Fibroblast of skin of right biceps (primary cell): ENCODE measurements around the gene MAFB.
"Not testable (repeated sequence)": the region's sequence is repeated elsewhere in the genome, so short reads cannot be mapped to it uniquely, and the experiment has no call there.

Experiments
- DNase-seq: peaks from one replicate; pipeline ENCODE4 v3.0.0-alpha.2; 2013

The MAFB gene

DNA sequence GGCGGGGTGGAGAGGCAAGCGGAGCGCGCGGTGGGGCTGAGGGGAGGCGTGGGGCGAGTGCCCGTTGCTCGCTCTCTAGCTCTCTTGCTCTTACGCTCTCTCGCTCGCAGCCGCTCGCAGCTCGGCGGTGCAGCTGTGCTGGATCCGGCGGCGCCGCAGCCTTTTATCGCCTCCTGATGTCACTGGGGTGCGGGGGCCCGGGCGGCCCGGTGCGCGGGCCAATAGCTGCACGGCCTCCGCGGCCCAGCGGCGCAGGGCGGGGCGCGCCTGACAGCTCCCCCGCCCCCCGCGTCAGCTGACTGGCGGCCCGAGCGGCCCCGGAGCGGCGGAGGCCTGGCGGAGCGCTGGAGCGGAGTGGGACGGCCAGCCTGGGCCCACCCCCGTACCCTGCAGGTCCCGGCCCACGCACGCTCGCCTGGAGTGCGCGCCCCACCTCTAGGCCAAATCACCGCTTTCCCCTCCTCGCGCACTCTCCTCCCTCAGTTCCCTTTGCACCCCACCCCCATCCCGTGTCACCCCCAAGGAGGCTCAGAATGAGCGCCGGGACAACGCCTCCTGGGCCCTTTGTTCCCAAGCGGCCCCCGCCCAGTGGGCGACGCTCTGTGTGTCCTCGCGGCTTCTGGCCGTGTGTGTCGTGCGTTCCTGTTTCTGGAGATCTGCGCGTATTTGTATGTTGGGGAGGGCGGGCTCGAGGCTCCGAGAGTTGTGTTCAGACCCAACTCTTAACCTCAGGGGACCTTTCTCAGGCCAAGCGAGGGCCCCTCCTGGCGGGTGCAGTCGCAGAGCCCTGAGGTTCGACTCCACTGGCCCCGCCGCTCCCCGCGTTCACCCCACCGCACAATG lies at the start of gene MAFB:
Gene MAFB (minus strand): TSS at position 137 of the 843 bp plus-strand sequence. CDS start 386 bp downstream, outside the sequence.
- peak; percentile 93 for DNase-seq

DNA sequence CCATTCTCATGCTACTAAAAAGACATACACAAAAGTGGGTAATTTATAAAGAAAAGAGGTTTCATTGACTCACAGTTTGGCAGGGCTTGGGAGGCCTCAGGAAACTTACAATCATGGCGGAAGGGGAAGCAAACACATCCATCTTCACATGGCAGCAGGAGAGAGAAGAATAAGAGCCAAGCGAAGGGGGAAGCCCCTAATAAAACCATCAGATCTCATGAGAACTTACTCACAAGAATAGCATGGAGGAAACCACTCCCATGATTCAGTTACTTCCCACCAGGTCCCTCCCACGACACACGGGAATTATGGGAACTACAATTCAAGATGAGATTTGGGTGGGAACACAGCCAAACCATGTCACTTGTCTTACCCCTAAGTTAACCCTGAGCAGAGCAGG lies 47.4 kb upstream of the MAFB start:
- not testable (repeated sequence) for DNase-seq

DNA sequence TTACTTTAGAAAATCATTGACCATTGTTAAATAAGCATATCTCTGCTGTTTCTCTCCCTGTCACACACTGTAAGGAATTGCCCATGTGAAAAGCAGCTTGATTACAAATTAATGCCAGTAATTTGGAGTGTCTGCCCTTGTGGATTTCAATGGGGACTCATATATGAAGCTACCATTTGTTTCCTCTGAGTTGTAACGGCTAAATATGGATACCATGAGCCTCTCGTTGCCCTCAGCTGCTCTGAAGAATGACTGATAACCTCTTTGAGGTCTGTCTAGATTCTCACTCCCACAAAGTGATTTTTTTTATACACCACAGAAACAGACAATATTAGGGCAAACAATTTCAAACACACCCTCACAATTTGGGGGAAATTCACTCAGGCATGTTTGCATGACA lies 40.0 kb upstream of the MAFB start:
- no peak for DNase-seq

DNA sequence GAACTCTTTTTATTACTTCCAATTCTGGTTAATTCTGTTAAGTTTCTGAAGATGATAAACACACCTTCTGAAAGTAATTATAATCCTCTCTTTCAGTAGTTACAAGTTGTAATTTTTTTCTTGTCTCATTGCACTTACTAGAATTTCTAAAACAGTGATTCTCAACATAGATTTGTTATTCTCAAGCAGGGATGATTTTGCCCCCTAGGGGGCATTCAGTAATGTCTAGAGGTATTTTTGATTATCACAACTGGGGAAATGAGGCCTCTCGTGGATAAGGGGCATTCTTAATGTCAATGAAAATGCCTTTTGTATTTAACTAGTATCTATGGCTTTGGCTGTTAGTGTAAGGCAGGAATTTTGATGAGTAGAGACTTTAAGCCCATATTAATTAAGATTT lies 39.4 kb upstream of the MAFB start:
- DNase-seq, result no peak

DNA sequence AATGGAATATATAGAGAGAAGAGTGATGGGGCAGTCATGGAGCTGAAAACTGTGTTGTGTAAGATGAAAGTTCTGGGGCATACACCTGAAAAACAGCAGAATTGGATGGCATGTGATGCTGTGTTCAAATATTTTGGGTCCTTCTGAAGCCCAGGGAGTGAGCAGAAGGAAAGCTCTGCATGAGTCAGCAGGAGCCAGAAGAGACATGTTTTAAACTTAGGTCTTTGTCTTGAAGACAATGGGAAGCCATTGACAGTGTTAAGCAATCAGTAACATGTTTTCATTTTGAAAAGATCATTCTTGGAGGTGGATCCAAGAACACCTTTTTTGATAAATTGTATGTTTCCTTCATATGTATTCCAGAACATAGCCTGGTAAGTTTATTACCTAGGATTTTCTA lies 38.9 kb upstream of the MAFB start:
- DNase-seq, result no peak

DNA sequence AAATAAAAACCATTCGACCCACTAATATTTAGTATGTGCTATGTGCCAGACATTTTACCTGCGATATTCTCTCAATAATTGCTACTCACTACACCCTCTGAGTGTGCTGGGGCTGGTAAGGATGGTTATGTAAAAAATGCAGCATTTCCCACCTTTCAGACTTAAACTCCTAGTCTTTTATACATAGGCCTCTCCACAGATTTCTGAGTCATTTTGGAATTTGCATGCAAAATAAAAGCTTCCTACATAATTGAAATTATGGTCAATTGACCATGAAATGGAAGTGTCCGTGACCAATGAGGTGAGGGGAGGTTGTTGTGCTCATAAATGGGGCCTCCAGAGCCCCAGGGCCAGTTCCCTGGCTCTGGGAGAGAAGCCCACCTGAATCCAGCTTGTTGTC lies 37.7 kb upstream of the MAFB start:
- no peak for DNase-seq

DNA sequence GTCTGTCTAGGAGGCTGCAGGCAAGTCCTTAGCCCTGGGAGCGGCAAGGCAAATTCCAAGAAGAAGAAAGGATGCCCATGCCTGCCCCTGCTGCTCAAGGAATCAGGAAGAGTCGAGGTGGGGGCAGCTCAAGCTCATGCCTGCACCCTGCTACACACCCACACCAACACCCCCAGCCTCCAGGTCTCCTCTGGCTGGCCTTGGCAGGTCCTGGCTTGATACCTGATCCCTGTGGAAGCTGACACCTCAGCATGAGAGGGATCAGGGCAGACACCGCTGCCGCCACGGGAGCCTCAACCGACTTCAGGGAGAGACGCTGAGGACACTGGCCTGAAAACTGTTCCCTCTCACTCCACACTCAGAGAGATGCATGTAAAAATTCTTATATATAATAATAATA lies 35.5 kb upstream of the MAFB start:
- DNase-seq, result no peak

DNA sequence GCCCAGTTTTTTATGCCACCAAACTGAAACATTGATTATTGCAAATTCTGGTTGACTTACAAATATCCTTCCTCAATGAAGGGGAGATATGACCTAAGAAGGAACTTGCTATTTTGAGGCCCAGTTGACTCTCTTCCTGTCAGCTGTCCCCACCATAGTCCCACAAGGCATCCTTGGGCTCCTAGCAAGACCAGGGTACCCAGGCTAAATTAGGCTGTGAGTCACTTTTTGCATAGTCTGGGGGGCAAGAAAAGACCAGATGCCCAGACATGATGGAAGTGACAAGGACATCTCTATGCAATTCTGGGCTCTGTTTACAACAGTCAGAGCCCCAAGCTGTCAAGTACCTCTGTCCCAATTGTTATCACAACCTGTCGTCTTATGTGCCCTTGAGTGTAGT lies 31.8 kb upstream of the MAFB start:
- DNase-seq, result no peak

DNA sequence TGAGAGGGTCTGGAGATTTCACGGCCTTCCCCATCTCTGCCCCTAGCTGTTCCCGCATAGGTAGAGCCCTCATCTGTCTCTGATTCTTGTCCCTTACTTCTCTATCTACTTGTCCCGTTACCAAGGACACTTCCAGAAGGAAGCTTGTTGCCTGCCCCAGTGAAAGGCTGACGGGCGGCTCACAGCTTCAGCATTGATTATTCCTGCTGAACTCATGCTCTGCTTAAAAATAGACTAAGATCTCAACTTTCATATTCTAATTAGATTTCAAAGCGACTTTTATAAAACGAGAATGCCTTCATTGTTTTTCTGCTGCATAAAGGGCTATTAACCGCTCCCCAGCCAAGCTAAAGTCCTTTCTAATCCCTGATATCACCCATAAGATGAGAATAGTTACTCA lies 31.1 kb upstream of the MAFB start:
- no peak for DNase-seq

DNA sequence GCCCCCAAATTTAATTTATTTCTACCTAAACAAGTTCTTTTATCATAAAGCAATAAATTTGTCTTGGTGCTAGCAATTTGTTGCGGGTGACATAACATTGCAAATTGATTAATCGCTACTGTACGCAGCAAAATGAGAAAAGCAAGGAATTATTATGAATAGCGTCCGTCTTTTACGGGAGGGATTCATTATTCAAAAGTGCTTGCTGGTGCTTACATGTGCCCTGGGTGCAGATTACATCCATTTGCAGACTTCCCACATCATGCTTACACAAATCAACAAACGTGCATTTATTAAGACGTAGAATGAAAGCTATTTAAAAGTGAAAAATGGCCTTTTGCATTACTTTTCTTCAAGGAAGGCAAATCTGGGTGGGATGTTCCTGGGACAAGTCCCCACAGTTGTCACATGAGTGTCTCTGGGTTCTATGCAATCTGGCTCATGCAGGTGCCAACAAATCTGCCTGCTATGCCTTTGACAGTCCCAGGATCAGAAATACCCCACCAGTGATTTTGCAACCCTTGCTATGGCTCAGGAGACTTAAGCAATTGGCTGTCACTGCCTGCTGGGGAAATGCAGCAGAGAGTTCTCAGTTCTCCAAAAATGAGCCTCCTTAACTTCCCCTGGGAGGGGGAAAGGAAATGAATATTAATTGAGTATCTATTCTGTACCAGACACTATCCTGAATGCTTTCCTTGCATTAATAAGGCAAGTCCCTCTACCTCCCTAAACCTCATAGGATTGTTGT lies 30.1 kb upstream of the MAFB start:
- no peak for DNase-seq

DNA sequence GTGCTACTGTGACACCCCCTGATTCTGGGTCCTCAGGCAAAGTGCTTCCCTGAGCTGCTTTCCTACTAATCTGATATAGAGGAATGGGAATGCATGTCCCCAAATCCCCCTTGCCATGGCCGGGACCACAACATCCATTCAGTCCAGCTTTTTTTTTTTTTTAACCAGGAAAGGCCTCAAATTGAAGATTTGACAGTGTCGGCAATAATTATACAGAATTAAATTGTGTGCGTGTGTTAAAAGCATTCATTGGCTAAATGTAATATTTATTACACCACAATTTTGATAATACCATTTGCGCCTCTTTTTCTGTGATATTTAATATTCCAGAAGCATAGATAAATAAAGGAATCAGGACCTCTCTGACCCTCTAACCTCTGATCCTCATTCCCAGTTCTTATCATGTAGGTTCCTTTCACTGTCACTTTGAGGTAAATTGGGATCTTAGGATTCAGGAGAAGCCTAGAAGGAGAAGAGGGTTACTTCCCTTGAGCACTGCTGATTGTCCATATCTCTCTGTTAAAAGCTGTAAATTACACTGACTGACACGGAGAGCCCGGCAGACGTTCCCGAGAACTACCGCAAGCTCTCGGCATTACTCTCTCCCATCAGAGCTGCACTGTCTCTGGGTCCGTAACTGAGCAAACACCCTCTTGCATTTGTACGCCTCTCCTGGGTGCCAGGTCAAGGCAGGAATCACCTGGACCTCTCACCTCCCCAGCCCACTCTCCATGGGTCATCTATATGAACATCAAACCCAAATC lies 29.4 kb upstream of the MAFB start:
- no peak for DNase-seq

DNA sequence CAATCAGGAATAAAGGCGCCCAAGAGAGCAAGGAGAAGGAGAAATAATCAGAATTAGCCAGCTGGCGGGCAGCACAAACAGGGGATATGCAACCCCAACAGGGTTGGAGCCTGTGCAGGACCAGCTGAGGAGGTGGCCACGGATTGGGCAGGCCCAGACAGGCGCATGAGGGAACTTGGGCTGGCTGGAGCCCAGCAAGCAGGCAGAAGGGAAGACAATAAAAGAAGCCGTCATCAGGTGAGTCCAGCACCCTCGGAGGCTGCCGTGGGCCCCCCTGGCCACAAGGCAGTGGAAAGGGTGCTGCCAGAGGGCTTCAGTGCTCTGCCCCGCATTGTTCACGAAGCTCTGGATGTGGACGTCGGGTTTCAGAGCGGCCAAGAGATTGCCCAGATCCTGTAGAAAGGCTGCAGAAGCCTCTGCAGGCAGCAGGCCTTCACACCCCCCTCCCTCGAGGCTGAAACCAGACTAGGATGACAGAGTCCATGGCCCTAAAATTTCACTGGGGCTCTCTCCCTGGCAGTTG lies 28.4 kb upstream of the MAFB start:
- DNase-seq, result no peak

DNA sequence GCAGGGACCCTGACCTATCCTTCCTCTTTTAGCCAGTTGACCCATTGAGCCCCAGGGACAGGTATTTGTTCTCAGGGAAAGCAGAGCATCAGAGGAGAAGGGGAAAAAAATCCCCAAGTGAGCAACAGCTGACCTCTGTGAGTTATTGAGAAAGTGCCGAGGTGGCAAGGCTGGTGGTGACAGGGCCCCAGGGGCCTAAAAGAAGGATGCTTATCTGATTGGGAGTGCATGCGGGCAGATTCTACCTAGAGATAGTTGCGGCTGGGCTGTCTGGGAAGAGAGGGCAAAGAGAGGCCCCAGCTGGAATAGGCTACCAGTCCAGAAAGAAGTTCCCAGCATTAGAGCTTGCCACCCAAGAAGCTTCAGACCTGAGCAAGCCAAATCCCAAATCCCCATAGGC lies 26.5 kb upstream of the MAFB start:
- no peak for DNase-seq

DNA sequence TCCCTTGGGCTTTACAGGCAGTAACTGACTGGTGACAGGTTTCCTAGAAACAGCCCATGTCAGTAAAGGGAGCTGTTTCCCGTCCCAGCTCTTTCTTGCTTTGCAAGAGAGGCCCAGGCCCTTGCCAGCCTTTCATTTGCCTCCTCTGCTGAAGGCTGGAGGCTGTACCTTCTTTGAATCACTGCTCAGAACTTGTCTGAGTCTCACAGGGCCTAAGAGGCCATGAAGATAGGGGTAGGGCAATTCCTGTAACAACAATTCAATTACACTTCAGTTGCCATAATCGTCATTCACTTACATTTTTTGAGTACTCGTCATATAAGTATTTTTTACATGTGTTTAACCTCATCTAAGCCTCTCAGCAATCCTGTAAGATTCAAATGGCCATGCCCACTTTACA lies 25.9 kb upstream of the MAFB start:
- no peak for DNase-seq

DNA sequence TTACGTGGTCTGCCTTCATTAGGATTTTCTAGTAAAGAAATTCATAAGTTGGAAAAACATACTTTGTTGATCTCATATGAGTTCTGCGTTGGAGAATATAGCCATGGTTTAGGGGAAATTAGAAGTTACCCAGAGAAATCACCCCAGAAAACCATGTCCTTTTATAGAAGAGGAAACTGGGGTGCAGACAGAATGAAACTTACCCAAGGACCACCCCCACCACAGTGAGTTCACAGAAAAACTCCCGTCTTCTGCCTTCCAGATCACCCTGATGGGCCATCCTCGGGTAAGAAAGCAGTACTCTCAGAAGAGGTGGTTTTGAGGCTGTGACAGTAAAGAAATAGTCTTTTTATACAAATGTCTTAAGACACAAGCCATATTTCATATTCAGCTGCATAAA lies 25.1 kb upstream of the MAFB start:
- DNase-seq, result no peak

DNA sequence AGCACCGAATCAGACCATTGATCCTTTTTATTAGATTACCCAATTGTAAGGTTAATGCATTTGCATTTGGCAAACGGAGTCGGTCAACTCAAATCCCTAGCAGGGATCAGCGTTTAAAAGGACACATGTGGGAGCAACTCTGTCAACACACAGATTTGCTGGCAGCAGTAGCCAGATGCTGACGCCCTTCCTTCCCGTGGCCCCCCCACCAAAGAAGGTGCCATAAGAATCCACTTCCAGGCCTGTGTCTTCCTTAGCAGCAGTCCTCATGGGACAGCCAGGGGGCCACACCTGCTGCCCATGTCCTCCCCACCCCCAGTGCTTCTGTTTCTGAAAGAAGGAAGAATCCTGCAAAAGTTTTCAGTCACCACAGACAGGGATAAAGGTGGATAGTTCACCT lies 24.5 kb upstream of the MAFB start:
- no peak for DNase-seq

DNA sequence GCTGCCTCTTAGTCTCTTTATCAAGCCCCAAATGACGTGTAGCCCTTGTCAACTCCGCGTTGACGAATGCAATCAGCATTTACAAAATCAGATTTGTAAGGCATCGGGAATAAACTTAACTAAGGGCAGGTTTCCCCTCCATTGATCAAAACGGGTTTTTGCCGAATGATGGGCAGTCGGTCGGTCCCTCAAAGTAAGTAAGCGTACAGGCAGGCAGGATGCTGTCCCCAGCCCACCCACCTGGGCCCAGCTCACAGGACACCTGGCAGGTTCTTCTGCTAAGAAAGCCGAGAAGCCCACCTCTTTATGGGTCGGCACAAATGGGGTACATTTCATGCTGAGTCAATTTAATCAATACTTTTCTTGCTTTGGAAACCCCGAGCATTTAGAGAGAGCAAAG lies 22.0 kb upstream of the MAFB start:
- no peak for DNase-seq

DNA sequence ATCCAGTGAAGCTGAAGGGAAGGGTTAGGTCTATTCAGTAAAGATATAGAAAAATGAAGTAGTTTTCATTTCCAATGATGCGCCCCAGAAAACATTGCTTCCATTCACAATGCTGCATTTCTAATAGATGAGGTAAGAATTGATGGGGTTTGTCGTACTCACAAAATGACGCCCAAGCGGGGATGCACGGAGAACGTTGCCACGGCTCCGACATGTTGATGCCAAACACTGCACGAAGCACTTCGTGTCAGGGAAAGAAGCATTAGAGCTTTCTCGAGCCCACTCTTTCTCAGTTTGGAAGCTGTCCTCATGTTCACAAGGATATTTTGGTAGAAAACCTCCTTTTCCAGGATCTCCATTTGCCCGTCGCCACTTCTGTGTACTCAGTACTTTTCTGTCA lies 21.6 kb upstream of the MAFB start:
- DNase-seq, result no peak

DNA sequence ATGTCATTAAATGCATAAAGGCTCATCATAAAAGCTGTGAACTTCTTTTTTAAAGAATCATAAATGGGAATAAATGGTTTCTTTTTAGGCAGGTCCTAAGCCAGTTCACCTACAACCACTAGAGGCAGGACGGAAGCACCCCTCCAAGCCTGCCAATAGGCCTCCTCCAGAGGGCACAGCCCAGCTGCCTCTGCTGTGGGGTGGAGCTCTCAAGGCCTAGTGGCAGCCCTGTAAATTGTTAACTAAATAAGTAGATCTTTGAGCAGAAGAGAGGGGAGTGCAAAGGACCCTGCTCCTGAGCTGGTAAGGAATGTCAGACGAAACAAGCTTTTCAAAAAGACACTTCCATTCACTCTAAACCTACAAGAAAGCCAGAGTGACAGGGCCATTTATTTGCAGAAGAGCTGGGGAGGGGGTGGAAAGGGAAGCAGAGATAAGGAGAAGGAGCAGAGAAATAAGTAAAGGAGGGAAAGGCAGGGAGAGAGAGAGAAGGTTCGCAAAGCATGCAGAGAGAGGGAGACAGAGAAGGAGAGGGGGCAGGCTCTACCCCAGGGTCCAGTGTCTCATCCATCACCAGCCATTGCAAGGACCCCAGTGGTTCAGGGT lies 18.0 kb upstream of the MAFB start:
- no peak for DNase-seq

DNA sequence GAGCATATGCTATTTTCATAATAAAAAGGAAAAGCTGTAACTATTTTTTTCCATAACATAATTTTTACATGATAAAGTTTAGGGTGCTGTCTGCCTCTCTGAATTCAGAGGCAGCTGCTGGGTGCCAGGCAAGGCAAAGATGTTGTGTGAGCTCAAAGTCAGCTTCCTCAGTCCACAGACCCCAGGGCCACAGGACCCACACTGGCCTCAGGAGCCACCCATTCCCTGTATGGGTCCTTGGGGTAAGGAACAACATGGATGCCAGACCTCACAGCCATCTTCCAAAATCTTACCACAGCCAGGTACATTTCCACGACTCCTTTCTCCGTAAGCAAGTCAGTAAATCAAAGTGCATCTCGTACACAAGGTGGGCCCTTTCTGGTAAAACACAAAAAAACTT lies 16.4 kb upstream of the MAFB start:
- no peak for DNase-seq

DNA sequence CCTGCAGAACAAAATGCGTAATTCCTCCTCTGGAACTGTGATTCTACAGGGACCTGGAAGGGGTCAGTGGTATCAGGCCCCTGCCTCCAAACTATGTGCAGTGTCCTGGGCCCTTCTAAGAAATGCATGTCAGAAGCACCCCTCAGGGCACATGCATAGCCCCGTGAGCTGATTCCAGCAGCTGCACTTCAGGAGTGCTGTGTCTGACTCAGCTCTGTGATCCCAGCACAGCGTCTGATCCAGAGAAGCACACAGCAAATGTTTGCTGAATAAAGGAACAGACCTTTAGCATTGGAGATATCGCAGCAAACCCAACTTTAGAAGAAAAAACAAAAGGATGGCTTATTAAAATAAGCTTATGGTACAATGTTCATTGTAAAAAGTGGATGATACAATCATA lies 15.8 kb upstream of the MAFB start:
- DNase-seq, result no peak

DNA sequence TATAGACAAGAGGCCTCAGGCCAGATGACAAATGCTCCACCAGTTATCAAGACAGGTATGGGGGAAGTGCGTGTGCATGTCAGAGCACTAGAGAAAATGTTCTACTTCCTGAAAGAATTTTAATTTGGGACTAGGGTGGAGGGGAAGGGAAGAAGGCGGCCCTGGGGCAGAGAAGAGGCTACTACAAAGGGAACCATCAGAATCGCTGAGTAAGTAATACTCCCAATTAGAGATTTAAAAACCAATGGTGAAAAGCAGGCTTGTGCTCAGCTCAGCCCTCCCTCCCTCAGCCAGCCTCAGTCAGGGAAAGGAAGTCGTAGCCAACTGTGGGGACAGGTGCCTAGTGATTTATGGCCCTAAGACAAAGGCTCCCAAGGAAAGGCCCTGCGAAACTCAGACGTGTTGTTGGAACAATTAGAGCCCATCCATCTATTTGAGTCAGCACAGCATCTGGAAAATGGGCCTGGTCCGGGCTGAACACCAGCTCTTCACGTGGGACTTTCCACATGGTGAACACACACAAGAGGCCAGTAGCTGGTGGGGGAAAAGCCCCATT lies 15.0 kb upstream of the MAFB start:
- DNase-seq, result no peak

DNA sequence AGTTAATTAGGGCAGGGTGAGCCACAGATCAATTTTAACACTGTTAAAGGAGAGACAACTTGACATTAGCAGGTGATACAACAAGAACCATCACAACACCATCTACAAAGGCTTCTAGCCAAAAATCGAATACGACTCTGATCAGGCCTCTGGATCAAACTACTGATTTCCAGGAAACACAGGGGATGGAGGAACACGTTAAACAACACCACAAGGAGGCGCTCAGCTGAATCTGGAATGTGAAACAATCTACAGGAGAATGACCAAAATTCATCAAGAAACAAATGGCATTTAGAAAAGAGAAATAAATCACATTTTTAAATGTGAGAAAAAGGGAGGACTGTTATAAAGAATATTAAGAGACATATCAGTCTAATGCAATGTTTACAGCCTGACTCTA lies 13.5 kb upstream of the MAFB start:
- DNase-seq, result no peak
